ENCODE measurements around the gene ABCA1. TPM values are rescaled to one million over a fixed set of nuclear protein-coding genes. Genes with fewer than 3 reads are reported as not detected.
A peak's percentile ranks its signal among the peaks of the same experiment; 100 is the strongest.

The ABCA1 gene
- total RNA-seq, 1 donor from 2014 or later = 20.8 TPM

DNA sequence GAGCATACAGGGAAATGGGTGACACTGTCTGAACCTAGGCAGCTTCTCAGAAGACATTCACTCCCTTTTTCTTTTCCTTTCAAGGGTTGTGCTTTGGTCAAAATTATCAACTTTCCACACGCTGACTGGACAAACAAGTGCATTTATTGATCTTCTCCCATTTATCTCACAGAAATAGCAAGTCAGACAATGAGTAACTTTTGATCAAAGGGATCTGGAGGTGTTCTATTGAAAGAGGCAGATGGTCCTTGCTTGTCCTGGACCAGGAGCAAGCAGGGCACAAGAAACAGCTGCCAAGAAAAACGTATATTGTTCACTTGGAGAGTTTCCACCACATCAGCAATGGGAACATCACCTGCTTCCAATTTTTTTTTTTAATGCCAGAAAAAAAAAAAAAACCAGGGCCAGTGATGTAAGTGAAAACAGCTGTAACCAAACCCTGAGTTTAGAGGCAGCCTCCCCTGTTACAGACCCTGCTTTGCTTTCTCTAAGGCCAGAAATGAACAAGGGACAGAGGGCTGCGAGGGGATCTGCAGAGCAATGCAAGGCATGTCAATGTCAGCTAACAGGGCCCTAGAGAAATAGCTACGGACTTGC lies 84.2 kb downstream of the ABCA1 start:
- TF ChIP-seq, protein P1, sequence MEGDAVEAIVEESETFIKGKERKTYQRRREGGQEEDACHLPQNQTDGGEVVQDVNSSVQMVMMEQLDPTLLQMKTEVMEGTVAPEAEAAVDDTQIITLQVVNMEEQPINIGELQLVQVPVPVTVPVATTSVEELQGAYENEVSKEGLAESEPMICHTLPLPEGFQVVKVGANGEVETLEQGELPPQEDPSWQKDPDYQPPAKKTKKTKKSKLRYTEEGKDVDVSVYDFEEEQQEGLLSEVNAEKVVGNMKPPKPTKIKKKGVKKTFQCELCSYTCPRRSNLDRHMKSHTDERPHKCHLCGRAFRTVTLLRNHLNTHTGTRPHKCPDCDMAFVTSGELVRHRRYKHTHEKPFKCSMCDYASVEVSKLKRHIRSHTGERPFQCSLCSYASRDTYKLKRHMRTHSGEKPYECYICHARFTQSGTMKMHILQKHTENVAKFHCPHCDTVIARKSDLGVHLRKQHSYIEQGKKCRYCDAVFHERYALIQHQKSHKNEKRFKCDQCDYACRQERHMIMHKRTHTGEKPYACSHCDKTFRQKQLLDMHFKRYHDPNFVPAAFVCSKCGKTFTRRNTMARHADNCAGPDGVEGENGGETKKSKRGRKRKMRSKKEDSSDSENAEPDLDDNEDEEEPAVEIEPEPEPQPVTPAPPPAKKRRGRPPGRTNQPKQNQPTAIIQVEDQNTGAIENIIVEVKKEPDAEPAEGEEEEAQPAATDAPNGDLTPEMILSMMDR (conservative IDR thresholded peaks at IDR 0.05) = no peak
- no peak for DNase-seq (ENCODE audit: extremely low spot score, unreplicated experiment)
- no peak overlapping the region for H3K4me3 Mint-ChIP-seq
- H3K4me1 Mint-ChIP-seq (ENCODE audit: unreplicated experiment) = peaks cover 6% of the 10 kb centered on the region
- no peaks in the 10 kb centered on the region for H3K27me3 Mint-ChIP-seq
- peaks cover 14% of the 10 kb centered on the region for H3K36me3 Mint-ChIP-seq
- H3K27ac Mint-ChIP-seq = no peak overlapping the region
- no peaks in the 10 kb centered on the region for H3K9me3 Mint-ChIP-seq

DNA sequence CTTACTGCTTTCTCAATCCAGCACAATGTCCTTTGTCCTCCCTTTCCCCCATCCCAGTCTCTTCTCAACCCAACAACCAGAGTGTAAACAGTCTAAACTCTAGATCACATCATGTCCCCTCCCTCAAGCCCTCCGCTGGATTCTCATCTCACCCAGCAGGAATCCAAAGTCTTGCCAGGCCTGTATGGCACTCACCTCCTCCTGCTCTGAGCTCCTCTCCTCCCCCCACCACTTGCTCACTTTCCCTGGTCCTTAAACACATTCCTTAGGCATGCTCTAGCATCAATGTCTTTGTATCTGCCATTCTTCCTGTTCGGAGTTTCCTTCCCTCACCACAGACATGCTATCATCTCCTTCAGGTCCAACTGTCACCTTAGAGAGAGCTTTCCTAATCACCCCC lies 85.3 kb downstream of the ABCA1 start:
- Mint-ChIP-seq H3K36me3 (peaks cover 15% of the 10 kb centered on the region), H3K27ac (no peak overlapping the region), H3K4me3 (no peak overlapping the region), H3K4me1 (ENCODE audit: unreplicated experiment) (peaks cover 6% of the 10 kb centered on the region), H3K9me3 (no peaks in the 10 kb centered on the region), H3K27me3 (no peaks in the 10 kb centered on the region)
- TF ChIP-seq, protein P1 (conservative IDR thresholded peaks at IDR 0.05) = no peak
- no peak for DNase-seq (ENCODE audit: extremely low spot score, unreplicated experiment)

DNA sequence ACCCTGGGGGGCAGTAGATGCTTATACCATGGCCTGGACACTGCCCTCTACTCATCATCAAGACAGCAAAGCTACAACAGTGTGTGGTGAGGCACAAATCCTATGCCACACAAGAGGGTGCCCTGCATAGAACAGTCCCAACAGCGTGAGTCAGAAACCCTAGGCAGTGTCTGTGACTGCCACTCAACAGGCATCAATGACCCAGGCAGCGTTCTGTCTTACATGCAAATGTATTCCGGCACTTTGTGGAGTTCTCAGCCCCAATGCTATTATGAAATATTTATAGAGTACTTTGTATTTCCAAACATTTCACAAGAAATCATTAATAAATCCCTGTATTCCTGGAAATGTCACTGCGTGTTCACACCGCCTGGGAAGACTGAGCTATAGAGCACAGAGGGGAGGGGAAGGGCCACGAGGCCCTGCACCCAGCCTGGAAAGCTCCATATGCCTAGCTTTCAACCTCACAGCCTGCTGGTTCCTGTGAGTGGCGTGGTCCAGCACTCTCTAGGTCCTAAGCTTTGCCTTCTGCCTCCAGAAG lies 86.3 kb downstream of the ABCA1 start:
- Mint-ChIP-seq H3K36me3 (peaks cover 25% of the 10 kb centered on the region), H3K4me1 (ENCODE audit: unreplicated experiment) (peaks cover 9% of the 10 kb centered on the region), H3K4me3 (no peak overlapping the region), H3K27ac (no peak overlapping the region), H3K9me3 (no peaks in the 10 kb centered on the region), H3K27me3 (no peaks in the 10 kb centered on the region)
- TF ChIP-seq, protein P1 (conservative IDR thresholded peaks at IDR 0.05) = no peak
- DNase-seq (ENCODE audit: extremely low spot score, unreplicated experiment) = no peak

DNA sequence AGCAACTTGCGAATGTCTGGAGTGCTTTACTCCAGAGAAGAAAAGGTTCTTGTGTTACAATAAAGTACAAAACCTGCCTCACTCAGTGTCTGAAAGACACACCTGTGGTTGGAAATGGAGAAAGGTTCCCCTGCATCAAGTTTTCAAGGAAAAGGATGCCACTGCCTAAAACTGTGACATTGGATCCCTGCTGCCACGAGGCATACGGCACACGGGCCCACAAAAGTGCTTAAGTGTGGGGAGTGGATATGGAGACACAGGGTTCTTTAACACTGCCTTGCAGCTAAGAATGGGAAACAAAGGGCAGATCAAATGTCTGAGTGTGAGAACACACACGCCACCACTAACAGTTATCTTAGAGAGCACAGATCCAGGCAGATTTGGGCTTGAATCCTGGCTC lies 89.0 kb downstream of the ABCA1 start:
- peaks cover 18% of the 10 kb centered on the region for H3K4me1 Mint-ChIP-seq (ENCODE audit: unreplicated experiment)
- peaks cover 36% of the 10 kb centered on the region for H3K36me3 Mint-ChIP-seq
- H3K4me3 Mint-ChIP-seq = no peak overlapping the region
- TF ChIP-seq, protein P1 (conservative IDR thresholded peaks at IDR 0.05) = no peak
- H3K27me3 Mint-ChIP-seq = no peaks in the 10 kb centered on the region
- no peak for DNase-seq (ENCODE audit: extremely low spot score, unreplicated experiment)
- H3K9me3 Mint-ChIP-seq = no peaks in the 10 kb centered on the region
- no peak overlapping the region for H3K27ac Mint-ChIP-seq

DNA sequence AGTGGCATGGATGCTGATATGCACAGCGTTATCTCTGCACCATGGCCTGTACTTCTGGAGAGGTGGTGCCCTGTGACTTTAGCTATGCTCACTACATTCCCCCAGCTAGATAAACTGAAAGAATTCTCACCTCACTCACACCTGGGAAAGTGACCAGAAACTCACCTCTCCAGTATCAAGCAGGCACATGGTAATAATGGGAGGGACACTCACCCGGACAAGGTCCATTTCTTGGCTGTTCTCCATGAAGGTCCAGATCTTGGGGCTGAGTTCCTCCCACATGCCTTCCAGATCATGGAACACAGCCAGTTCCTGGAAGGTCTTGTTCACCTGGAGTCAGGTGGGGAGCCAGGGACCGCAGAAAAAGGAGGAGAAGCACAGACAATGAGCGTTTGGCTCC lies 91.2 kb downstream of the ABCA1 start:
- DNase-seq (ENCODE audit: extremely low spot score, unreplicated experiment) = no peak
- H3K36me3 Mint-ChIP-seq = peaks cover 35% of the 10 kb centered on the region
- TF ChIP-seq, protein P1 (conservative IDR thresholded peaks at IDR 0.05) = no peak
- no peaks in the 10 kb centered on the region for H3K27me3 Mint-ChIP-seq
- H3K27ac Mint-ChIP-seq = peak overlapping the region; percentile 2
- no peaks in the 10 kb centered on the region for H3K9me3 Mint-ChIP-seq
- peaks cover 18% of the 10 kb centered on the region for H3K4me1 Mint-ChIP-seq (ENCODE audit: unreplicated experiment)
- H3K4me3 Mint-ChIP-seq = no peak overlapping the region
